ENCODE measurements around the gene FANCD2OS.

The FANCD2OS gene

DNA sequence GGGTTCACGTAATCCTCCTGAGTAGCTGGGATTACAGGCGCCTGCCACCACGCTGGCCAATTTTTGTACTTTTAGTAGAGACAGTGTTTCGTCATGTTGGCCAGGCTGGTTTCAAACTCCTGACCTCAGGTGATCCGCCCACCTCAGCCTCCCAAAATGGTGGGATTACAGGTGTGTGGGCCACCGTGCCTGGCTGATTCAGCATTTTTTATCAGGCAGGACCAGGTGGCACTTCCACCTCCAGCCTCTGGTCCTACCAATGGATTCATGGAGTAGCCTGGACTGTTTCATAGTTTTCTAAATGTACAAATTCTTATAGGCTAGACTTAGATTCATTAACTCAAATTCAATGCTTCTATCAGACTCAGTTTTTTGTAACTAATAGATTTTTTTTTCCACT, 42.9 kb upstream of the FANCD2OS start:
- peaks cover 42 to 75% (median 52%) of the 10 kb centered on the region in 3 donors for H3K36me3 ChIP-seq
- no peaks in the 10 kb centered on the region for H3K9me3 ChIP-seq
- H3K27ac ChIP-seq, result no peak overlapping the region
- intact Hi-C loops (cut with DNase I; ENCODE audit: low total_unique reads), result no loop called here
- H3K4me3 ChIP-seq, result no peak overlapping the region
- no peaks in the 10 kb centered on the region for H3K4me1 ChIP-seq
- no peaks in the 10 kb centered on the region for H3K27me3 ChIP-seq
- TF ChIP-seq, protein P1, sequence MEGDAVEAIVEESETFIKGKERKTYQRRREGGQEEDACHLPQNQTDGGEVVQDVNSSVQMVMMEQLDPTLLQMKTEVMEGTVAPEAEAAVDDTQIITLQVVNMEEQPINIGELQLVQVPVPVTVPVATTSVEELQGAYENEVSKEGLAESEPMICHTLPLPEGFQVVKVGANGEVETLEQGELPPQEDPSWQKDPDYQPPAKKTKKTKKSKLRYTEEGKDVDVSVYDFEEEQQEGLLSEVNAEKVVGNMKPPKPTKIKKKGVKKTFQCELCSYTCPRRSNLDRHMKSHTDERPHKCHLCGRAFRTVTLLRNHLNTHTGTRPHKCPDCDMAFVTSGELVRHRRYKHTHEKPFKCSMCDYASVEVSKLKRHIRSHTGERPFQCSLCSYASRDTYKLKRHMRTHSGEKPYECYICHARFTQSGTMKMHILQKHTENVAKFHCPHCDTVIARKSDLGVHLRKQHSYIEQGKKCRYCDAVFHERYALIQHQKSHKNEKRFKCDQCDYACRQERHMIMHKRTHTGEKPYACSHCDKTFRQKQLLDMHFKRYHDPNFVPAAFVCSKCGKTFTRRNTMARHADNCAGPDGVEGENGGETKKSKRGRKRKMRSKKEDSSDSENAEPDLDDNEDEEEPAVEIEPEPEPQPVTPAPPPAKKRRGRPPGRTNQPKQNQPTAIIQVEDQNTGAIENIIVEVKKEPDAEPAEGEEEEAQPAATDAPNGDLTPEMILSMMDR (IDR thresholded peaks at IDR 0.05), result no peak
- no peak for DNase-seq

DNA sequence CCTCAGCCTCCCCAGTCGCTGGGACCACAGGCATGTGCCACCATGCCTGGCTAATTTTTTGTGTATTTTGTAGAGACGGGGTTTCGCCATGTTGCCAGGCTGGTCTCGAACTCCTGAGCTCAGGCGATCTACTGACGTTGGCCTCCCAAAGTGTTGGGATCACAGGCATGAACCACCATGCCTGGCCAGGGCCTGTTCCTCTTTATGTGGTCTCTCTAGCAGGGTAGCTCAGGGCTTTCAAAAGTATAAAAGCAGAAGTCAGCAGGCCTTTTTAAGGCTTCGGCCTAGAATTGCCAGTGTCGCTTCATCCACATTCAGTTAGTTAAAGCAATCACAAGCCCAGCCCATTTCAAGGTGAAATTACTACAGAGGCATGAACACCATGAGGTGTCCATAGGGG, 41.2 kb upstream of the FANCD2OS start:
- H3K9me3 ChIP-seq, result no peaks in the 10 kb centered on the region
- H3K36me3 ChIP-seq, result peaks cover 42 to 67% (median 52%) of the 10 kb centered on the region in 3 donors
- peak in 1 of 2 donors; percentile 24 for DNase-seq
- H3K27ac ChIP-seq, result no peak overlapping the region
- H3K27me3 ChIP-seq, result no peaks in the 10 kb centered on the region
- intact Hi-C loops (cut with DNase I; ENCODE audit: low total_unique reads), result no loop called here
- H3K4me3 ChIP-seq, result no peak overlapping the region
- peaks cover 0 to 16% (median 6%) of the 10 kb centered on the region in 4 donors for H3K4me1 ChIP-seq
- TF ChIP-seq, protein P1 (IDR thresholded peaks at IDR 0.05), result no peak

DNA sequence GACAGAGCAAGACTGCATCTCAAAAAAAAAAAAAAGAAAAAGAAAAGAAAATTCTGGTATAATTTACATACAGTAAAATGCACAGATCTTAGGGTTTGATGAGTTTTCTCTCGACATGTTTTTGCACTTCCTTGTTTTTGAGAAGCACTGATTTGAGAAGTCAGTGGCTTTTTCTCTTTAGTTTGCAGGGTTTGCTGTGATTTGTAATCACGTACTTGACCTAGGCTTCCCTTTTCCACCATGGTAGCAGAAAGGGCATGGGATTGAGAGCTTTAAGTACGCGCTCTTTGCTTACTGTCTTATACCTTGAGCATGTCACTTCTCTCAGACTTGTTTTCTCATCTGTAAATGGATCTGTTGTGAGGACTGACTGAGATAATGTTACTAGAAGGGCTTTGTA, 37.6 kb upstream of the FANCD2OS start:
- DNase-seq, result no peak

DNA sequence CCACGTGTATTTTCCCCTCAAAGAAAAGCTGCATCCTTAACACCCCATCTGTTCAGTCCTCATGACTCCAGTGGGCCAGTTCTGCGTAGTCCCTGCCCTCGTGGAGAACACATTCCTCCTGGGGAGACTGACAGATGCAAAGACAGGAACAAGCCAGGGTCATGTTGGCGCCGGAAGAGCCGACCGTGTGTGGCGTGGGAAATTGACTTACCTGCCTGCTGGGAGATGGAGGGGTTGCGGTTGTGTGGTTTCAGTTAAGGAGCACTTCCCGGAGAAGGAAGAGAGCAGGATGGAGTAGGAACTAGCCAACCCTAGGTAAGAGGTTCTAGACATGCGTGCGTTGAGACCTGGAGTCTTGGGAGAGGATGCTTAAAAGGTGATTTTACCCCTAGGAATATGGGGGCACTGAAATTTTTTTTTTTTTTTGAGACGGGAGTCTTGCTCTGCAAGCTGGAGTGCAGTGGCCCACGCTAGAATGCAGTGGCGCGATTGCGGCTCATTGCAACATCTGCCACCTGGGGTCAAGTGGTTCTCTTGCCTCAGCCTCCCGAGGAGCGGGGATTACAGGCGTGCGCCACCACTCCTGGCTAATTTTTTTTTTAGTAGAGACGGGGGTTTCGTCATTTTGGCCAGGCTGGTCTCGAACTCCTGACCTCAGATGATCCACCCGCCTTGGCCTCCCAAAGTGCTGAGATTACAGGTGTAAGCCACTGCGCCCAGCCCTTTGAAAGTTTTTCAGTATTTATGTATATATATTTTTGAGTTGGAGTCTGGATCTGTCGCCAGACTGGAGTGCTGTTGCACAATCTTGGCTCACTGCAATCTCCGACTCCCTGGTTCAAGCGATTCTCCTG, 34.9 kb upstream of the FANCD2OS start:
- no peaks in the 10 kb centered on the region for H3K27me3 ChIP-seq
- peak overlapping the region; percentile 74 to 84 for H3K4me3 ChIP-seq
- DNase-seq, result no peak

More for the DNA sequence above, 37.6 kb upstream of the FANCD2OS start:
- TF ChIP-seq, protein P1 (IDR thresholded peaks at IDR 0.05), result no peak
- intact Hi-C loops (cut with DNase I; ENCODE audit: low total_unique reads), result no loop called here
- no peaks in the 10 kb centered on the region for H3K9me3 ChIP-seq
- no peak overlapping the region for H3K4me3 ChIP-seq
- no peak overlapping the region for H3K27ac ChIP-seq
- H3K4me1 ChIP-seq, result peaks cover 0 to 36% (median 24%) of the 10 kb centered on the region in 4 donors
- H3K27me3 ChIP-seq, result no peaks in the 10 kb centered on the region
- H3K36me3 ChIP-seq, result peaks cover 23 to 34% (median 26%) of the 10 kb centered on the region in 3 donors

DNA sequence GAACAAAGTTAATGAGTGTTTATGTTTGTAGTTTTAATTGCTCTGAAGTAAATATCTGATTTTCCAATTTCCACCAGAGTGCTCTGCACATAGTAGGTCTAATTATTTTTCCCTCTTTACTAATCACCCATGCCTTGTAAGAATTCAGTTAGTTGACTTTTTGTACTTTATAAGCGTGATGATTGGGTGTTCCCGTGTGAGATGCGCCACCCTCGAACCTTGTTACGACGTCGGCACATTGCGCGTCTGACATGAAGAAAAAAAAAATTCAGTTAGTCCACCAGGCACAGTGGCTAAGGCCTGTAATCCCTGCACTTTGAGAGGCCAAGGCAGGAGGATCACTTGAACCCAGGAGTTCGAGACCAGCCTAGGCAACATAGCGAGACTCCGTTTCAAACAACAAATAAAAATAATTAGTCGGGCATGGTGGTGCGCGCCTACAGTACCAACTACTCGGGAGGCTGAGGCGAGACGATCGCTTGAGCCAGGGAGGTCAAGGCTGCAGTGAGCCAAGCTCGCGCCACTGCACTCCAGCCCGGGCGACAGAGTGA, 33.0 kb upstream of the FANCD2OS start:
- no peaks in the 10 kb centered on the region for H3K36me3 ChIP-seq
- no peaks in the 10 kb centered on the region for H3K9me3 ChIP-seq
- TF ChIP-seq, protein P1 (IDR thresholded peaks at IDR 0.05), result no peak
- peaks cover 0 to 36% (median 24%) of the 10 kb centered on the region in 4 donors for H3K4me1 ChIP-seq
- H3K4me3 ChIP-seq, result peak overlapping the region; percentile 74 to 84
- peak overlapping the region; percentile 93 to 94 for H3K27ac ChIP-seq
- intact Hi-C loops (cut with DNase I; ENCODE audit: low total_unique reads), result no loop called here
- DNase-seq, result peak in 1 of 2 donors; percentile 64
- no peaks in the 10 kb centered on the region for H3K27me3 ChIP-seq

More for the DNA sequence above, 34.9 kb upstream of the FANCD2OS start:
- peak overlapping the region; percentile 93 to 94 for H3K27ac ChIP-seq
- H3K36me3 ChIP-seq, result peaks cover 6 to 11% (median 8%) of the 10 kb centered on the region in 3 donors
- TF ChIP-seq, protein P1 (IDR thresholded peaks at IDR 0.05), result no peak
- intact Hi-C loops (cut with DNase I; ENCODE audit: low total_unique reads), result no loop called here
- H3K9me3 ChIP-seq, result no peaks in the 10 kb centered on the region
- peaks cover 0 to 36% (median 24%) of the 10 kb centered on the region in 4 donors for H3K4me1 ChIP-seq
